ENCODE data around the gene FGFR4. TPM values are rescaled to one million over a fixed set of nuclear protein-coding genes. Genes with fewer than 3 reads are reported as not detected.

The FGFR4 gene
- total RNA-seq, 1 experiment from 2014 or later: 2.4 TPM

GRCh38 chr5:177094224-177095087 lies 7.7 kb downstream of the FGFR4 start:
- Histone ChIP-seq H4K20me1 (ENCODE audit: insufficient read depth, low read depth, low read length) (no peaks in the 10 kb centered on the region), H3K4me2 (ENCODE audit: low read depth, low read length, poor library complexity, severe bottlenecking) (no peak overlapping the region), H3K4me3 (ENCODE audit: low read length) (no peak overlapping the region), H3K36me3 (ENCODE audit: insufficient read depth, low read length) (no peaks in the 10 kb centered on the region), H3K27me3 (ENCODE audit: low read length) (no peaks in the 10 kb centered on the region), H3K9me3 (ENCODE audit: low read length) (no peaks in the 10 kb centered on the region), H3K4me1 (ENCODE audit: low read length) (0 out of 2 replicates have a peak, but pooled peaks cover 2% of the 10 kb centered on the region), H3K9me2 (replicated peaks; ENCODE audit: insufficient read depth, low read length) (no peaks in the 10 kb centered on the region), H3K79me2 (ENCODE audit: low read length) (no peaks in the 10 kb centered on the region), H2AFZ (ENCODE audit: low read length) (no peak overlapping the region), H3K27ac (ENCODE audit: low read length) (no peak overlapping the region), H3K9ac (ENCODE audit: low read length) (no peak overlapping the region)
- no peak for DNase-seq

- Histone ChIP-seq H3K36me3 (ENCODE audit: insufficient read depth, low read length) (no peaks in the 10 kb centered on the region), H3K9me3 (ENCODE audit: low read length) (no peaks in the 10 kb centered on the region), H3K79me2 (ENCODE audit: low read length) (no peaks in the 10 kb centered on the region), H3K27ac (ENCODE audit: low read length) (no peak overlapping the region), H3K27me3 (ENCODE audit: low read length) (no peaks in the 10 kb centered on the region), H3K4me2 (ENCODE audit: low read depth, low read length, poor library complexity, severe bottlenecking) (no peak overlapping the region), H3K9ac (ENCODE audit: low read length) (no peak overlapping the region), H4K20me1 (ENCODE audit: insufficient read depth, low read depth, low read length) (no peaks in the 10 kb centered on the region), H3K4me3 (ENCODE audit: low read length) (no peak overlapping the region), H2AFZ (ENCODE audit: low read length) (no peak overlapping the region), H3K4me1 (ENCODE audit: low read length) (0 out of 2 replicates have a peak, but pooled peaks cover 3% of the 10 kb centered on the region), H3K9me2 (replicated peaks; ENCODE audit: insufficient read depth, low read length) (no peaks in the 10 kb centered on the region)
- no peak for DNase-seq
These were observed 8.5 kb downstream of the FGFR4 start for GRCh38 chr5:177095088-177095669.

DNA sequence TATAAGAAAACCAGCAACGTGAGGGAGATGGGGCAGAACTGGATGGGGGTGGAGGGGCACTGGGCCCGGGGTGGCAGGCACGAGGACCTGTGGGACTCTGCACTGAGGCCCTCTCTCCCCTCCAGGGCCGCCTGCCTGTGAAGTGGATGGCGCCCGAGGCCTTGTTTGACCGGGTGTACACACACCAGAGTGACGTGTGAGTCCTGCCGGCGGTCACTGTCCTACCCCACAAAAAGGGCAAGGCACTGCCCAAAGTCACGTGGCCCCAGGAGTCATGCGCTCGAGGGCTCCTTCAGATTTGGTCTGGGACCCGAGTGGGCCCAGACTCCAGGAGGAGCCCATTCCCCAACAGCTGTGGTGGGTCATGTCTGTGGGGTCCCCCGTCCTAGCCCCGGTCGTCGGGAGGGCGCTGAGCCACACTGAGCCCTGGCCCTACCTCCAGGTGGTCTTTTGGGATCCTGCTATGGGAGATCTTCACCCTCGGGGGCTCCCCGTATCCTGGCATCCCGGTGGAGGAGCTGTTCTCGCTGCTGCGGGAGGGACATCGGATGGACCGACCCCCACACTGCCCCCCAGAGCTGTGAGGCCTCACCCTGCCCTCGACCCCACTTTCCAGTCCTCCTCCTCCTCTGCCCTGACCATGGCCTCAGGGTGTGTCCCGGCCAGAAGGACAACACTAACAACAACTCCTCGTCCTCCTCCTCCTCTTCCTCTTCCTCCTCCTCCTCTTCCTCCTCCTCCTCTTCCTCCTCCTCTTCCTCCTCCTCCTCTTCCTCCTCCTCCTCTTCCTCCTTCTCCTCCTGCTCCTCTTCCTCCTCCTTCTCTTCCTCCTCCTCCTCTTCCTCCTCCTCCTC lies 9.7 kb downstream of the FGFR4 start:
- no peaks in the 10 kb centered on the region for H3K9me3 ChIP-seq (ENCODE audit: low read length)

DNA sequence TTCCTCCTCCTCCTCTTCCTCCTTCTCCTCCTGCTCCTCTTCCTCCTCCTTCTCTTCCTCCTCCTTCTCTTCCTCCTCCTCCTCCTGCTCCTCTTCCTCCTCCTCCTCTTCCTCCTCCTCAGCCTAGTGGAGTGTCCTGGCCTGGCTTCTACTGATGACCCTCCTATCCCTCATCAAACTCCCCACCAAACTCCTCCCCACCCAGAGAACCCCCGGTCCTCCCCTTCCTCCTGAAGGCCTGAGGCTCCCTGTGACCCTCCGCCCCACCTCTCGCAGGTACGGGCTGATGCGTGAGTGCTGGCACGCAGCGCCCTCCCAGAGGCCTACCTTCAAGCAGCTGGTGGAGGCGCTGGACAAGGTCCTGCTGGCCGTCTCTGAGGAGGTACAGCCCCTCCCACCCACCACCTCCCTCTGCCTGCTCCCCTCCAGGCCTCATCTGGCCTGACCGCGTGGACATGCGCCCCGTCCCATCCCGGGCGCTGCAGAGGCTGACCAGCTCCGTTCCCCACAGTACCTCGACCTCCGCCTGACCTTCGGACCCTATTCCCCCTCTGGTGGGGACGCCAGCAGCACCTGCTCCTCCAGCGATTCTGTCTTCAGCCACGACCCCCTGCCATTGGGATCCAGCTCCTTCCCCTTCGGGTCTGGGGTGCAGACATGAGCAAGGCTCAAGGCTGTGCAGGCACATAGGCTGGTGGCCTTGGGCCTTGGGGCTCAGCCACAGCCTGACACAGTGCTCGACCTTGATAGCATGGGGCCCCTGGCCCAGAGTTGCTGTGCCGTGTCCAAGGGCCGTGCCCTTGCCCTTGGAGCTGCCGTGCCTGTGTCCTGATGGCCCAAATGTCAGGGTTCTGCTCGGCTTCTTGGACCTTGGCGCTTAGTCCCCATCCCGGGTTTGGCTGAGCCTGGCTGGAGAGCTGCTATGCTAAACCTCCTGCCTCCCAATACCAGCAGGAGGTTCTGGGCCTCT lies 10.6 kb downstream of the FGFR4 start:
- no peaks in the 10 kb centered on the region for H3K79me2 ChIP-seq (ENCODE audit: low read length)
- no peak overlapping the region for H3K9ac ChIP-seq (ENCODE audit: low read length)
- DNase-seq: no peak
- H3K27me3 ChIP-seq (ENCODE audit: low read length): no peaks in the 10 kb centered on the region
- H3K36me3 ChIP-seq (ENCODE audit: insufficient read depth, low read length): no peaks in the 10 kb centered on the region
- no peak overlapping the region for H3K27ac ChIP-seq (ENCODE audit: low read length)
- H4K20me1 ChIP-seq (ENCODE audit: insufficient read depth, low read depth, low read length): no peaks in the 10 kb centered on the region
- no peak overlapping the region for H3K4me3 ChIP-seq (ENCODE audit: low read length)
- no peaks in the 10 kb centered on the region for H3K9me3 ChIP-seq (ENCODE audit: low read length)
- no peak overlapping the region for H2AFZ ChIP-seq (ENCODE audit: low read length)
- H3K9me2 ChIP-seq (replicated peaks; ENCODE audit: insufficient read depth, low read length): no peaks in the 10 kb centered on the region
- no peak overlapping the region for H3K4me2 ChIP-seq (ENCODE audit: low read depth, low read length, poor library complexity, severe bottlenecking)
- H3K4me1 ChIP-seq (ENCODE audit: low read length): 0 out of 2 replicates have a peak, but pooled peaks cover 3% of the 10 kb centered on the region

More for the DNA sequence above, 9.7 kb downstream of the FGFR4 start:
- DNase-seq: no peak
- H3K27me3 ChIP-seq (ENCODE audit: low read length): no peaks in the 10 kb centered on the region
- no peaks in the 10 kb centered on the region for H3K79me2 ChIP-seq (ENCODE audit: low read length)
- H3K9ac ChIP-seq (ENCODE audit: low read length): no peak overlapping the region
- H3K4me2 ChIP-seq (ENCODE audit: low read depth, low read length, poor library complexity, severe bottlenecking): no peak overlapping the region
- H3K4me3 ChIP-seq (ENCODE audit: low read length): no peak overlapping the region
- H3K27ac ChIP-seq (ENCODE audit: low read length): no peak overlapping the region
- no peaks in the 10 kb centered on the region for H3K36me3 ChIP-seq (ENCODE audit: insufficient read depth, low read length)
- H3K4me1 ChIP-seq (ENCODE audit: low read length): 0 out of 2 replicates have a peak, but pooled peaks cover 3% of the 10 kb centered on the region
- H3K9me2 ChIP-seq (replicated peaks; ENCODE audit: insufficient read depth, low read length): no peaks in the 10 kb centered on the region
- no peaks in the 10 kb centered on the region for H4K20me1 ChIP-seq (ENCODE audit: insufficient read depth, low read depth, low read length)
- H2AFZ ChIP-seq (ENCODE audit: low read length): no peak overlapping the region

DNA sequence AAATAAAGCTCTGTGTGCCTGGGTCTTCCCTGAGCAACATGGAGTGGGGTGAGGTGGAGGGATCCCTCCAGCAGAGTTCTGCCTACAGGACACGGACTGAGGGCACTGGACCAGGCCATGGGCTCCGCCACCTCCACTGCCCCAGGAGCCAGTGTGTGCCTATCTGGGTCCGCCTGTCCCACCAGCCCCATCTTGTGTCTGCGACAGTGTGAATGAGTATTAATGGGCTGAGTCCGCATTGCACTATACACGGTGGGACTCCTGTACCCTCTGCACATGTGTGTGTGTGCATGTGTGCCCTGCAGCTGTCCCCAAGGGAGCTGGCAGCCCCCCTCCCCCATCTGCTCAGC lies 11.4 kb downstream of the FGFR4 start:
- Histone ChIP-seq H3K9ac (ENCODE audit: low read length) (no peak overlapping the region), H2AFZ (ENCODE audit: low read length) (no peak overlapping the region), H3K4me3 (ENCODE audit: low read length) (no peak overlapping the region), H3K27ac (ENCODE audit: low read length) (no peak overlapping the region), H3K4me1 (ENCODE audit: low read length) (0 out of 2 replicates have a peak, but pooled peaks cover 3% of the 10 kb centered on the region), H3K9me2 (replicated peaks; ENCODE audit: insufficient read depth, low read length) (no peaks in the 10 kb centered on the region), H3K27me3 (ENCODE audit: low read length) (no peaks in the 10 kb centered on the region), H3K4me2 (ENCODE audit: low read depth, low read length, poor library complexity, severe bottlenecking) (no peak overlapping the region), H4K20me1 (ENCODE audit: insufficient read depth, low read depth, low read length) (no peaks in the 10 kb centered on the region), H3K9me3 (ENCODE audit: low read length) (no peaks in the 10 kb centered on the region), H3K79me2 (ENCODE audit: low read length) (no peaks in the 10 kb centered on the region), H3K36me3 (ENCODE audit: insufficient read depth, low read length) (no peaks in the 10 kb centered on the region)
- DNase-seq: no peak

- H3K36me3 ChIP-seq (ENCODE audit: insufficient read depth, low read length): no peaks in the 10 kb centered on the region
- H3K27ac ChIP-seq (ENCODE audit: low read length): no peak overlapping the region
- no peak overlapping the region for H3K4me3 ChIP-seq (ENCODE audit: low read length)
- DNase-seq: no peak
- no peak overlapping the region for H3K9ac ChIP-seq (ENCODE audit: low read length)
- no peaks in the 10 kb centered on the region for H3K9me2 ChIP-seq (replicated peaks; ENCODE audit: insufficient read depth, low read length)
- H3K27me3 ChIP-seq (ENCODE audit: low read length): no peaks in the 10 kb centered on the region
- H3K4me1 ChIP-seq (ENCODE audit: low read length): 0 out of 2 replicates have a peak, but pooled peaks cover 3% of the 10 kb centered on the region
- H3K9me3 ChIP-seq (ENCODE audit: low read length): no peaks in the 10 kb centered on the region
- no peak overlapping the region for H2AFZ ChIP-seq (ENCODE audit: low read length)
- no peaks in the 10 kb centered on the region for H3K79me2 ChIP-seq (ENCODE audit: low read length)
- no peaks in the 10 kb centered on the region for H4K20me1 ChIP-seq (ENCODE audit: insufficient read depth, low read depth, low read length)
- H3K4me2 ChIP-seq (ENCODE audit: low read depth, low read length, poor library complexity, severe bottlenecking): no peak overlapping the region
These were observed 11.9 kb downstream of the FGFR4 start for GRCh38 chr5:177098470-177099141.

DNA sequence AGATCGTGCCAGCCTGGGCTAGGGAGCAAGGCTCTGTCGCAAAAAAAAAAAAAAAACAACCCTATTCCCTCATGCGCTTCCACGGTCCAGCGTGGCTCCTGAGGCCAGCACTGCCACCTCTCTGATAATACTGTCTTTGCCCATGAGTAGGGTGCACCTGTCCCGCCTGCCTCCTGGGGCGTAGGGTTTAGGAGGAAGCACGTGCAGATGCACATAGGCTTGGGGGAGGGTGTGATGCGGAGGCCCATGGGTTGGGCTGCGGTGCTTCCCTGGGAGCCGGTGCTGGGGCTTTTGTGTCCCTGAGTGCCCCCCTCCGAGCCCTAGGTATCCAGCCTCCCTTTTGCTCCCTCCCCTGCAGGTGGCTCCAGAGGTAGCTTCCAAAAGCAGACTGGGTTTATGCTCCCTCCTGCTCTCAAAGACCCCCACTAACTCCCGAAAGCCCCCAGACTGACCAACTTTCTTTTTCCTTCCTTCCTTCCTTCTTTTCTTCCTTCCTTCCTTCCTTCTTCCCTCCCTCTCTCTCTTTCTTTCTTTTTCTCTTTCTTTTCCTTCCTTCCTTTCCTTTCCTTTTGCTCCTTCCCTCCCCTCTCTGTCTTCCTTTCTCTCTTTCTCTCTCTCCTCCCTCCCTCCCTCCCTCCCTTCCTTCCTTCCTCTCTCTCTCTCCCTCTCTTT lies 12.8 kb downstream of the FGFR4 start:
- no peak overlapping the region for H3K9ac ChIP-seq (ENCODE audit: low read length)
- no peaks in the 10 kb centered on the region for H4K20me1 ChIP-seq (ENCODE audit: insufficient read depth, low read depth, low read length)

More for the DNA sequence above, 12.8 kb downstream of the FGFR4 start:
- Histone ChIP-seq H3K4me2 (ENCODE audit: low read depth, low read length, poor library complexity, severe bottlenecking) (no peak overlapping the region), H3K4me3 (ENCODE audit: low read length) (no peak overlapping the region), H2AFZ (ENCODE audit: low read length) (no peak overlapping the region), H3K79me2 (ENCODE audit: low read length) (no peaks in the 10 kb centered on the region), H3K27me3 (ENCODE audit: low read length) (no peaks in the 10 kb centered on the region), H3K27ac (ENCODE audit: low read length) (no peak overlapping the region), H3K9me3 (ENCODE audit: low read length) (no peaks in the 10 kb centered on the region), H3K36me3 (ENCODE audit: insufficient read depth, low read length) (no peaks in the 10 kb centered on the region), H3K4me1 (ENCODE audit: low read length) (0 out of 2 replicates have a peak, but pooled peaks cover 3% of the 10 kb centered on the region), H3K9me2 (replicated peaks; ENCODE audit: insufficient read depth, low read length) (no peaks in the 10 kb centered on the region)
- peak; percentile 58 for DNase-seq
